Astrocyte (in vitro differentiated cells and primary cell): ENCODE data around the gene PRKCH. TPM values are rescaled to one million over a fixed set of nuclear protein-coding genes. Genes with fewer than 3 reads are reported as not detected.

Source experiments
- DNase-seq: peaks from one replicate; pipeline ENCODE4 v3.0.0-alpha.2; 2010; ENCODE audit warnings: low read depth
- FAIRE-seq: peaks from 2 replicates; lab custom pipeline; 2011; peaks lifted over from hg19 to GRCh38; lab: Jason Lieb, UNC
- H2AFZ ChIP-seq: 2 replicates; pipeline ENCODE4 v1.6.0; 2012; ENCODE audit warnings: low read depth, low read length, inconsistent platforms
- H3K27ac ChIP-seq: 2 replicates; pipeline ENCODE4 v1.5.1; 2011; ENCODE audit warnings: low read depth, low read length, inconsistent platforms
- H3K27me3 ChIP-seq: 2 replicates; pipeline ENCODE4 v1.6.0; 2011; ENCODE audit warnings: low read length, inconsistent platforms; ENCODE audit not compliant: insufficient read depth
- H3K36me3 ChIP-seq: 2 replicates; pipeline ENCODE4 v1.5.1; 2011; ENCODE audit warnings: low read length, inconsistent platforms; ENCODE audit not compliant: insufficient read depth
- H3K4me1 ChIP-seq: 2 replicates; pipeline ENCODE4 v1.5.1; 2011; ENCODE audit warnings: low read length, inconsistent platforms; ENCODE audit not compliant: insufficient read depth
- H3K4me2 ChIP-seq: 2 replicates; pipeline ENCODE4 v1.6.0; 2012; ENCODE audit warnings: low read length, inconsistent platforms
- H3K4me3 ChIP-seq: 2 replicates; pipeline ENCODE4 v1.5.1; 2011; ENCODE audit warnings: low read depth, mild to moderate bottlenecking, low read length, inconsistent platforms; ENCODE audit not compliant: insufficient read depth
- H3K79me2 ChIP-seq: 2 replicates; pipeline ENCODE4 v1.6.0; 2012; ENCODE audit warnings: mild to moderate bottlenecking, low read length, inconsistent platforms; ENCODE audit not compliant: insufficient read depth
- H3K9ac ChIP-seq: 2 replicates; pipeline ENCODE4 v1.6.0; 2012; ENCODE audit warnings: mild to moderate bottlenecking, low read length, inconsistent platforms
- H3K9me3 ChIP-seq: 2 replicates; pipeline ENCODE4 v1.5.1; 2012; ENCODE audit warnings: low read depth, mild to moderate bottlenecking, low read length, inconsistent platforms; ENCODE audit not compliant: insufficient read depth
- H4K20me1 ChIP-seq: 2 replicates; pipeline ENCODE4 v1.6.0; 2012; ENCODE audit warnings: low read length, inconsistent platforms; ENCODE audit not compliant: insufficient read depth
- H3K27ac Mint-ChIP-seq: one replicate; pipeline ENCODE4 v1.8.0; 2021; ENCODE audit warnings: mild to moderate bottlenecking, mixed read lengths; ENCODE audit not compliant: unreplicated experiment
- H3K27me3 Mint-ChIP-seq: one replicate; pipeline ENCODE4 v1.8.0; 2021; ENCODE audit warnings: low read depth, mixed read lengths; ENCODE audit not compliant: unreplicated experiment
- H3K36me3 Mint-ChIP-seq: one replicate; pipeline ENCODE4 v1.8.0; 2021; ENCODE audit warnings: low read depth, mixed read lengths; ENCODE audit not compliant: unreplicated experiment
- H3K4me1 Mint-ChIP-seq: one replicate; pipeline ENCODE4 v1.8.0; 2021; ENCODE audit warnings: low read depth, mixed read lengths; ENCODE audit not compliant: unreplicated experiment
- H3K4me3 Mint-ChIP-seq: one replicate; pipeline ENCODE4 v1.8.0; 2021; ENCODE audit warnings: mild to moderate bottlenecking, moderate library complexity, mixed read lengths; ENCODE audit not compliant: unreplicated experiment
- H3K9me3 Mint-ChIP-seq: one replicate; pipeline ENCODE4 v1.8.0; 2021; ENCODE audit warnings: mild to moderate bottlenecking, mixed read lengths; ENCODE audit not compliant: unreplicated experiment
- EZH2 ChIP-seq: IDR thresholded peaks from 2 replicates; pipeline ENCODE4 v1.6.1; 2012; ENCODE audit warnings: mild to moderate bottlenecking, low read length, inconsistent platforms; ENCODE audit not compliant: insufficient read depth
- total RNA-seq: library from RNA; stranded (reverse); gene quantifications from 2 replicates; pipeline ENCODE4 v1.2.1, GENCODE V29; 2021
- TF ChIP-seq, protein P1 (sequence below): IDR thresholded peaks from 2 replicates; pipeline ENCODE4 v1.5.1; 2011; ENCODE audit warnings: low read depth, mild to moderate bottlenecking, inconsistent platforms, low read length, moderate library complexity; ENCODE audit not compliant: insufficient read depth

The PRKCH gene
- total RNA-seq, 1 donor from 2014 or later, result 6.0 TPM

DNA sequence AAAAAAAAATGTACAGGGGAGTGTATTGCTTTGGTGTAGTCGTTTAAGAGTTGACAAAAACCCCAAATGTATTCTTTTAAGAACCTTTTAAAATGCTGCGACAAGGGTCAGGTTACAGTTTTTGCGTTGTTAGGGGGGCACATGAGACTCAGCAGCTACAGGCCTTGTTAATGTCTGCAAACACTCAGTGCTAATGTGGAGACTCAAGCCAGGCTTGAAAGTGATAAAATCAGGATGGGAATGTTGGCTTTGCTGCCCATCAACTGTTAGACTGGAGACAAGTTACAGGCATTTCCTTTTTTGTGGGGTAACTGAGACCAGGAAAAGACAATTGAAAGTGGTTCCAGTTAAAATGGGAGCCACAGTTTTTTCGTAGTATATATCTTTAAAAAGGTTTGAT, 84.8 kb downstream of the PRKCH start:
- TF ChIP-seq EZH2, result no peak
- Histone ChIP-seq H3K4me2 (no peak overlapping the region), H3K9ac (no peak overlapping the region), H3K4me1 (no peaks in the 10 kb centered on the region), H2AFZ (no peak overlapping the region), H3K27ac (no peak overlapping the region), H4K20me1 (no peaks in the 10 kb centered on the region), H3K4me3 (no peak overlapping the region), H3K9me3 (no peaks in the 10 kb centered on the region), H3K36me3 (no peaks in the 10 kb centered on the region), H3K79me2 (no peaks in the 10 kb centered on the region), H3K27me3 (peaks cover 2% of the 10 kb centered on the region)
- DNase-seq (no peak), FAIRE-seq (no peak)
- Mint-ChIP-seq H3K9me3 (no peaks in the 10 kb centered on the region), H3K4me1 (peaks cover 3% of the 10 kb centered on the region), H3K4me3 (no peak overlapping the region), H3K27me3 (no peaks in the 10 kb centered on the region), H3K27ac (no peak overlapping the region), H3K36me3 (no peaks in the 10 kb centered on the region)

DNA sequence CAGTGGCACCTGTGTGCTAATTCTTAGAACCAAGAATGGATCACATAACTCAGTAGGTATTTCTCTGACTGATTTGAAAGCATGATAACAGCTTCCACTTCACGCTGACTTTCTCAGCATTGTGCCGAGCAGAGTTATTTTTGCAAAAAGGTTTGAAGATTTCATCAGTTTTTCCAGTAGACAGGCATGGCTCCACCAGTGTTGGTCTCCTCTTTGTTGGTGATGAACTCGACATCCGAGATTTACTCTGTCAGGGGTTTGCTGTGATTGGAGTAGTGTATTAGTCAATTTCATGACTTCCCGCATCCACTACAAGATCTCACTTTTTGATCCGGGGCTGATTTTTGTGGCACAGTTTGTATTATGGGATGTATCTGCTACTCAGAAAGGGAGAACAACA, 85.3 kb downstream of the PRKCH start:
- DNase-seq, result no peak
- Histone ChIP-seq H3K4me2 (no peak overlapping the region), H4K20me1 (no peaks in the 10 kb centered on the region), H3K27ac (no peak overlapping the region), H3K27me3 (peaks cover 2% of the 10 kb centered on the region), H3K79me2 (no peaks in the 10 kb centered on the region), H3K36me3 (no peaks in the 10 kb centered on the region), H3K4me1 (no peaks in the 10 kb centered on the region), H3K4me3 (no peak overlapping the region), H3K9ac (no peak overlapping the region), H2AFZ (no peak overlapping the region), H3K9me3 (no peaks in the 10 kb centered on the region)
- TF ChIP-seq, protein P1, sequence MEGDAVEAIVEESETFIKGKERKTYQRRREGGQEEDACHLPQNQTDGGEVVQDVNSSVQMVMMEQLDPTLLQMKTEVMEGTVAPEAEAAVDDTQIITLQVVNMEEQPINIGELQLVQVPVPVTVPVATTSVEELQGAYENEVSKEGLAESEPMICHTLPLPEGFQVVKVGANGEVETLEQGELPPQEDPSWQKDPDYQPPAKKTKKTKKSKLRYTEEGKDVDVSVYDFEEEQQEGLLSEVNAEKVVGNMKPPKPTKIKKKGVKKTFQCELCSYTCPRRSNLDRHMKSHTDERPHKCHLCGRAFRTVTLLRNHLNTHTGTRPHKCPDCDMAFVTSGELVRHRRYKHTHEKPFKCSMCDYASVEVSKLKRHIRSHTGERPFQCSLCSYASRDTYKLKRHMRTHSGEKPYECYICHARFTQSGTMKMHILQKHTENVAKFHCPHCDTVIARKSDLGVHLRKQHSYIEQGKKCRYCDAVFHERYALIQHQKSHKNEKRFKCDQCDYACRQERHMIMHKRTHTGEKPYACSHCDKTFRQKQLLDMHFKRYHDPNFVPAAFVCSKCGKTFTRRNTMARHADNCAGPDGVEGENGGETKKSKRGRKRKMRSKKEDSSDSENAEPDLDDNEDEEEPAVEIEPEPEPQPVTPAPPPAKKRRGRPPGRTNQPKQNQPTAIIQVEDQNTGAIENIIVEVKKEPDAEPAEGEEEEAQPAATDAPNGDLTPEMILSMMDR, result no peak
- TF ChIP-seq EZH2, result no peak
- no peaks in the 10 kb centered on the region for H3K36me3 Mint-ChIP-seq
- H3K4me3 Mint-ChIP-seq, result no peak overlapping the region
- no peaks in the 10 kb centered on the region for H3K27me3 Mint-ChIP-seq
- peaks cover 3% of the 10 kb centered on the region for H3K4me1 Mint-ChIP-seq
- no peaks in the 10 kb centered on the region for H3K9me3 Mint-ChIP-seq
- peak overlapping the region; percentile 28 for H3K27ac Mint-ChIP-seq
- FAIRE-seq, result no peak

DNA sequence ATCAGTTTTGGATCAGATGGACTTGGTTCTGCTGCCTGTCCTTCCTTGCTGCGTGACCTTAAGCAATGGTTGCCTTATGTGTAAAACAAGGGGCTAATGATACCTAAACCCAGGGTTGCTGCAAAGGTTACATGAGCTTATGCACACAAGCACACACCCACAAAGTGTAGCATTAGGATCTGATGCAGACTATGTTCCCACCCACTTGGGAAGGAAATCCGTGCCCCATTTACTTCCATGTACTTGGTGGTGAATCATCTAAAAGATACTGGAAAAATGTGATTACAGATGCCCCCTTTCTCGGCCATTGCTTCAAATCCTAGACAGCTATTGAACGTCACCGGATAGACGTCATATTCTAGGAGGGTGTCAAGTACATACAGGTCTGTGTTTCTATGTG, 87.1 kb downstream of the PRKCH start:
- Mint-ChIP-seq H3K27ac (no peak overlapping the region), H3K36me3 (no peaks in the 10 kb centered on the region), H3K4me1 (peaks cover 3% of the 10 kb centered on the region), H3K9me3 (no peaks in the 10 kb centered on the region), H3K27me3 (no peaks in the 10 kb centered on the region), H3K4me3 (no peak overlapping the region)
- Histone ChIP-seq H3K27me3 (peaks cover 2% of the 10 kb centered on the region), H3K27ac (no peak overlapping the region), H3K4me2 (no peak overlapping the region), H3K9me3 (no peaks in the 10 kb centered on the region), H2AFZ (no peak overlapping the region), H3K4me1 (no peaks in the 10 kb centered on the region), H3K9ac (no peak overlapping the region), H4K20me1 (no peaks in the 10 kb centered on the region), H3K36me3 (no peaks in the 10 kb centered on the region), H3K4me3 (no peak overlapping the region), H3K79me2 (no peaks in the 10 kb centered on the region)
- FAIRE-seq (no peak), DNase-seq (no peak)
- TF ChIP-seq EZH2, result no peak
- TF ChIP-seq, protein P1, result no peak
